ENCODE results near the gene AIP.
"Not testable (repeated sequence)": the region's sequence is repeated elsewhere in the genome, so short reads cannot be mapped to it uniquely, and the experiment has no call there.

Gene AIP

GRCh38 chr11:67507864-67508485 lies 25.1 kb downstream of the AIP start, which contains the start of gene CDK2AP2:
TSS of gene CDK2AP2 (minus strand) at chr11:67508162. CDS start at chr11:67508082, 80 bp downstream.
- peak; percentile 98 for DNase-seq

GRCh38 chr11:67508486-67509121 lies 25.8 kb downstream of the AIP start:
- DNase-seq, result peak; percentile 99

- DNase-seq, result no peak
Measured at GRCh38 chr11:67510023-67510345, 27.2 kb downstream of the AIP start.

- not testable (repeated sequence) for DNase-seq
Measured at GRCh38 chr11:67511558-67511957, 28.7 kb downstream of the AIP start.

- no peak for DNase-seq
Measured at GRCh38 chr11:67514116-67514515, 31.3 kb downstream of the AIP start.

GRCh38 chr11:67516806-67517205 lies 34.0 kb downstream of the AIP start:
- no peak for DNase-seq

GRCh38 chr11:67517784-67518552 lies 35.1 kb downstream of the AIP start:
- no peak for DNase-seq

- DNase-seq, result no peak
Measured at GRCh38 chr11:67519726-67520125, 36.9 kb downstream of the AIP start.

GRCh38 chr11:67520856-67521824 lies 38.3 kb downstream of the AIP start:
- DNase-seq, result no peak

GRCh38 chr11:67521924-67522323 lies 39.1 kb downstream of the AIP start:
- DNase-seq, result no peak

- DNase-seq, result no peak
Measured at GRCh38 chr11:67522338-67522737, 39.5 kb downstream of the AIP start.

GRCh38 chr11:67522844-67523555 lies 40.2 kb downstream of the AIP start, which contains the start of gene CABP2:
TSS of gene CABP2 (minus strand) at chr11:67523446. CDS start at chr11:67523326, 120 bp downstream.
- no peak for DNase-seq

GRCh38 chr11:67523556-67524479 lies 41.0 kb downstream of the AIP start:
- DNase-seq, result no peak

- DNase-seq, result no peak
Measured at GRCh38 chr11:67524480-67524808, 41.6 kb downstream of the AIP start.

- DNase-seq, result no peak
Measured at GRCh38 chr11:67525275-67525976, 42.6 kb downstream of the AIP start.

GRCh38 chr11:67528376-67528775 lies 45.5 kb downstream of the AIP start:
- no peak for DNase-seq

- DNase-seq, result no peak
Measured at GRCh38 chr11:67530282-67530592, 47.4 kb downstream of the AIP start.

- no peak for DNase-seq
Measured at GRCh38 chr11:67532889-67533288, 50.1 kb downstream of the AIP start.

- DNase-seq, result no peak
Measured at GRCh38 chr11:67534070-67534679, 51.3 kb downstream of the AIP start.

- DNase-seq, result no peak
Measured at GRCh38 chr11:67535561-67535960, 52.7 kb downstream of the AIP start.

Measured in activated CD8-positive, alpha-beta memory T cell treated with anti-CD3 and anti-CD28 coated beads for 24 hours (primary cell).